HEK293 (cell line): ENCODE results near the gene HOXA6.
A peak's percentile ranks its signal among the peaks of the same experiment; 100 is the strongest.

Experiments
- CTCF ChIA-PET: fragments of 350-600 bp; formaldehyde crosslinking; extraction: SDS; loops from one replicate; lab custom pipeline; 2021; ENCODE audit warnings: antibody characterized with exemption; lab: Yijun Ruan, JAX
- POLR2A ChIA-PET: fragments of 300-600 bp; formaldehyde crosslinking; extraction: SDS; loops from one replicate; lab custom pipeline; 2020; ENCODE audit warnings: antibody characterized with exemption, inconsistent platforms; lab: Yijun Ruan, JAX
- H3K27ac ChIP-seq: fragments of 200-500 bp; sonication (Bioruptor generic); 2 replicates; pipeline ENCODE4 v1.5.1; 2014; ENCODE audit warnings: low read depth, low read length, control low read depth, inconsistent platforms; ENCODE audit errors: extremely low read depth
- H3K36me3 ChIP-seq, 2 experiments: fragments of 200-500 bp in 1 of 2; sonication (Bioruptor generic) in 1 of 2; 1 replicate in 1 of 2; 2 replicates in 1 of 2; pipeline ENCODE4 v1.5.1; 2014 to 2017; ENCODE audit warnings: inconsistent platforms in 2 of 2, low read length in 2 of 2; ENCODE audit not compliant: control insufficient read depth in 2 of 2, insufficient read depth in 1 of 2
- H3K4me1 ChIP-seq: fragments of 200-500 bp; sonication (Bioruptor generic); 2 replicates; pipeline ENCODE4 v1.5.1; 2014; ENCODE audit warnings: mild to moderate bottlenecking, low read length, inconsistent platforms; ENCODE audit not compliant: control insufficient read depth, insufficient read depth
- H3K4me3 ChIP-seq: 2 replicates; pipeline ENCODE4 v1.5.1; 2011; ENCODE audit warnings: low read depth, mild to moderate bottlenecking, control low read depth, low read length, moderate library complexity
- H3K9me3 ChIP-seq: fragments of 200-500 bp; sonication (Bioruptor generic); 2 replicates; pipeline ENCODE4 v1.5.1; 2014; ENCODE audit warnings: low read depth, low read length, inconsistent platforms; ENCODE audit not compliant: control insufficient read depth, insufficient read depth
- EGR2 ChIP-seq: fragments of 450-650 bp; formaldehyde crosslinking; IDR thresholded peaks from 2 replicates; pipeline ENCODE4 v1.5.1; 2016; ENCODE audit warnings: low read depth, missing biosample characterization, missing genetic modification characterization
- FEZF1 ChIP-seq: fragments of 450-650 bp; formaldehyde crosslinking; IDR thresholded peaks from 2 replicates; pipeline ENCODE4 v1.5.1; 2016; ENCODE audit warnings: missing biosample characterization, missing genetic modification characterization
- GFI1B ChIP-seq: fragments of 450-650 bp; formaldehyde crosslinking; IDR thresholded peaks from 2 replicates; pipeline ENCODE4 v1.5.1; 2016; ENCODE audit warnings: missing biosample characterization, missing genetic modification characterization
- GLIS2 ChIP-seq: fragments of 450-650 bp; formaldehyde crosslinking; IDR thresholded peaks from 2 replicates; pipeline ENCODE4 v1.5.1; 2016; ENCODE audit warnings: missing biosample characterization, missing genetic modification characterization
- PRDM10 ChIP-seq: fragments of 450-650 bp; formaldehyde crosslinking; IDR thresholded peaks from 2 replicates; pipeline ENCODE4 v1.5.1; 2016; ENCODE audit warnings: missing biosample characterization, missing genetic modification characterization
- PRDM6 ChIP-seq: fragments of 450-650 bp; formaldehyde crosslinking; IDR thresholded peaks from 2 replicates; pipeline ENCODE4 v1.5.1; 2017; ENCODE audit warnings: missing biosample characterization, missing genetic modification characterization
- REPIN1 ChIP-seq: fragments of 450-650 bp; formaldehyde crosslinking; IDR thresholded peaks from 2 replicates; pipeline ENCODE4 v1.5.1; 2017; ENCODE audit warnings: missing biosample characterization, missing genetic modification characterization, low read depth
- SCRT2 ChIP-seq: fragments of 450-650 bp; formaldehyde crosslinking; IDR thresholded peaks from 2 replicates; pipeline ENCODE4 v1.5.1; 2016; ENCODE audit warnings: missing biosample characterization, missing genetic modification characterization
- WT1 ChIP-seq: fragments of 450-650 bp; formaldehyde crosslinking; IDR thresholded peaks from 2 replicates; pipeline ENCODE4 v1.5.1; 2016; ENCODE audit warnings: missing biosample characterization, missing genetic modification characterization
- ZBTB10 ChIP-seq: fragments of 450-650 bp; formaldehyde crosslinking; IDR thresholded peaks from 2 replicates; pipeline ENCODE4 v1.5.1; 2016; ENCODE audit warnings: missing biosample characterization, missing genetic modification characterization
- ZBTB20 ChIP-seq: fragments of 450-650 bp; formaldehyde crosslinking; IDR thresholded peaks from 2 replicates; pipeline ENCODE4 v1.5.1; 2016; ENCODE audit warnings: missing biosample characterization, missing genetic modification characterization
- ZBTB6 ChIP-seq: fragments of 450-650 bp; formaldehyde crosslinking; IDR thresholded peaks from 2 replicates; pipeline ENCODE4 v1.5.1; 2017; ENCODE audit warnings: missing biosample characterization, missing genetic modification characterization
- ZBTB8A ChIP-seq: fragments of 450-650 bp; formaldehyde crosslinking; IDR thresholded peaks from 2 replicates; pipeline ENCODE4 v1.5.1; 2016; ENCODE audit warnings: missing biosample characterization, missing genetic modification characterization
- ZIC2 ChIP-seq: fragments of 450-650 bp; formaldehyde crosslinking; IDR thresholded peaks from 2 replicates; pipeline ENCODE4 v1.5.1; 2016; ENCODE audit warnings: missing biosample characterization, missing genetic modification characterization
- ZNF23 ChIP-seq: fragments of 450-650 bp; formaldehyde crosslinking; IDR thresholded peaks from 2 replicates; pipeline ENCODE4 v1.5.1; 2016; ENCODE audit warnings: missing biosample characterization, missing genetic modification characterization, borderline replicate concordance
- ZNF350 ChIP-seq: fragments of 450-650 bp; formaldehyde crosslinking; IDR thresholded peaks from 2 replicates; pipeline ENCODE4 v1.5.0; 2017; ENCODE audit warnings: missing biosample characterization, mild to moderate bottlenecking, missing genetic modification characterization
- ZNF449 ChIP-seq: fragments of 450-650 bp; formaldehyde crosslinking; IDR thresholded peaks from 2 replicates; pipeline ENCODE4 v1.5.1; 2017; ENCODE audit warnings: missing biosample characterization, mild to moderate bottlenecking, missing genetic modification characterization, moderate library complexity
- ZNF549 ChIP-seq: fragments of 450-650 bp; IDR thresholded peaks from 2 replicates; pipeline ENCODE4 v1.5.1; 2018; ENCODE audit warnings: missing biosample characterization, missing genetic modification characterization, mild to moderate bottlenecking, inconsistent platforms, moderate library complexity
- ZNF560 ChIP-seq: fragments of 450-650 bp; formaldehyde crosslinking; IDR thresholded peaks from 2 replicates; pipeline ENCODE4 v1.5.1; 2017; ENCODE audit warnings: missing biosample characterization, missing genetic modification characterization, borderline replicate concordance
- ZNF843 ChIP-seq: fragments of 450-650 bp; formaldehyde crosslinking; IDR thresholded peaks from 2 replicates; pipeline ENCODE4 v1.5.1; 2016; ENCODE audit warnings: missing biosample characterization, missing genetic modification characterization
- ZXDB ChIP-seq: fragments of 450-650 bp; formaldehyde crosslinking; IDR thresholded peaks from 2 replicates; pipeline ENCODE4 v1.5.1; 2016; ENCODE audit warnings: missing biosample characterization, missing genetic modification characterization

Gene HOXA6

GRCh38 chr7:27156916-27157701 lies 9.5 kb upstream of the HOXA6 start:
- ChIA-PET CTCF (interaction anchor here (0.6 to 2.8 kb wide), 5 partner anchors 13 to 1265 kb away, joined by 3 to 11 read pairs (median 3); partner anchors contain the start of gene HOXA5), POLR2A (interaction anchor here (0.5 to 2.3 kb wide), 15 partner anchors 9 to 1295 kb away, joined by 3 to 17 read pairs (median 4); partner anchors contain the start of genes HOXA11, HOXA4, HOXA5 and SKAP2)
- peaks cover 0 to 8% of the 10 kb centered on the region in 2 experiments; a peak in 1 of 3 replicates for H3K36me3 ChIP-seq
- H3K27ac ChIP-seq: peak overlapping the region; percentile 94; the same call in 1 of the 2 replicates
- H3K4me1 ChIP-seq: peaks cover 12% of the 10 kb centered on the region
- H3K9me3 ChIP-seq: no peaks in the 10 kb centered on the region
- peak overlapping the region; percentile 69 for H3K4me3 ChIP-seq
- TF ChIP-seq WT1: no peak
- peak; percentile 78 for TF ChIP-seq ZBTB20 (tag by site-specific recombination)
- 0 out of 2 replicates have a peak, but pooled peaks have one; percentile 32 for TF ChIP-seq ZIC2
- TF ChIP-seq ZBTB6 (tag by site-specific recombination): no peak
- TF ChIP-seq GLIS2 (tag by site-specific recombination): peak; percentile 11; the same call in 1 of the 2 replicates

- ChIA-PET POLR2A (interaction anchor here (0.5 to 2.3 kb wide), 15 partner anchors 8 to 1294 kb away, joined by 3 to 17 read pairs (median 4); partner anchors contain the start of genes HOXA11, HOXA4, HOXA5 and SKAP2), CTCF (interaction anchor here (0.7 to 2.8 kb wide), 5 partner anchors 13 to 1264 kb away, joined by 3 to 11 read pairs (median 3); partner anchors contain the start of gene HOXA5)
- H3K9me3 ChIP-seq: no peaks in the 10 kb centered on the region
- H3K36me3 ChIP-seq: peaks cover 0 to 8% of the 10 kb centered on the region in 2 experiments; a peak in 1 of 3 replicates
- H3K4me3 ChIP-seq: peak within 1 kb of the TSS; percentile 69
- peaks cover 13% of the 10 kb centered on the region for H3K4me1 ChIP-seq
- peak within 1 kb of the TSS; percentile 94 for H3K27ac ChIP-seq
- 0 out of 2 replicates have a peak, but pooled peaks have one; percentile 36 for TF ChIP-seq ZNF843
- TF ChIP-seq EGR2 (tag by site-specific recombination): peak; percentile 81
- TF ChIP-seq ZXDB (tag by site-specific recombination): peak; percentile 22; the same call in 1 of the 2 replicates
- TF ChIP-seq ZNF449: peak; percentile 66
- no peak for TF ChIP-seq ZNF549 (tag by site-specific recombination)
- peak; percentile 69 for TF ChIP-seq FEZF1 (tag by site-specific recombination)
- TF ChIP-seq PRDM6 (tag by site-specific recombination): peak; percentile 49; the same call in 1 of the 2 replicates
- TF ChIP-seq SCRT2 (tag by site-specific recombination): peak; percentile 60; the same call in 1 of the 2 replicates
- no peak for TF ChIP-seq ZNF350 (tag by site-specific recombination)
- peak; percentile 4; the same call in 1 of the 2 replicates for TF ChIP-seq ZBTB8A (tag by site-specific recombination)
- TF ChIP-seq REPIN1 (tag by site-specific recombination): no peak
- TF ChIP-seq ZBTB10: peak; percentile 84
- peak; percentile 86 for TF ChIP-seq GFI1B (tag by site-specific recombination)
- no peak for TF ChIP-seq ZNF23
- TF ChIP-seq ZNF560 (tag by site-specific recombination): no peak
- TF ChIP-seq PRDM10 (tag by site-specific recombination): peak; percentile 83
These were observed 8.9 kb upstream of the HOXA6 start, which contains the start of gene HOXA7 for GRCh38 chr7:27156508-27156898. Gene HOXA7, minus strand, starts transcription at chr7:27156675. Its CDS starts 130 bp downstream, at chr7:27156545.
